ENCODE results near the gene CUL3. TPM values are rescaled to one million over a fixed set of nuclear protein-coding genes. Genes with fewer than 3 reads are reported as not detected.

Gene CUL3
- total and polyA plus RNA-seq, 2 of the 8 experiments (the other 6 are each of a cell fraction or from before 2014, with no cell fraction given), result 28.5 to 113 TPM

DNA sequence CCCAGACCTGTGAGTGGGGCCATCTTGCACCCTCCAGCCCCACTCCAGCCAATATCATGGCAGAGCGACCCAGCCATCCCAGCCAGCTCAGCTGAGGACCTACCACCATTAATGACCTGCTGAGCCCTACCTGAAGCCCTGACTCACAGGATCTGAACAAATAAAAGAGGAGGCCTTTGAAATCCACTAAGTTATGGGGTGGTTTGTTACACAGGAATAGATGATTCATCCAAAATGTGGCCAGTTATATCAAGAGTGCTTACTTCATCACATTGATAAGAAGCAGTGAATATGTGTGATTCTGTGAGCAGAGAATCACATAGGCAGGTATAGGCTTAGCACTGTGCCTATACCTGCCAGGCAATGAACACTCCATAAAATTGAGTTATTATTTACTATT lies 148.5 kb downstream of the CUL3 start:
- POLR2A ChIA-PET (ENCODE audit: partially characterized antibody), result no interaction called here
- no peak overlapping the region for H2AFZ ChIP-seq (ENCODE audit: low read length)
- H2BK120ac ChIP-seq (replicated peaks; ENCODE audit: low read depth, low read length), result no peak overlapping the region
- no peak overlapping the region for H3K23ac ChIP-seq (ENCODE audit: insufficient read length)
- H3K27ac ChIP-seq (ENCODE audit: low read depth, low read length), result no peak overlapping the region
- no peak overlapping the region for H3K9ac ChIP-seq (replicated peaks in 1 of 4; ENCODE audit: extremely low read depth in 1 of 4, low read depth in 3 of 4, low read length in 3 of 4)
- H2BK15ac ChIP-seq (ENCODE audit: low read length), result no peak overlapping the region; the same call in 1 of the 2 replicates
- no peak overlapping the region for H2BK5ac ChIP-seq (ENCODE audit: low read depth, low read length)
- WGBS, 2 experiments (ENCODE audit: extremely low coverage in 1 of 2, insufficient coverage in 1 of 2, insufficient read length in 1 of 2, insufficient replicate concordance in 2 of 2, low coverage in 1 of 2, low lambda C conversion rate in 2 of 2, missing lambda C conversion rate in 1 of 2), result 100% methylated on average over 1 of the region's 1 CpG; no CpG with 5 or more reads in 1 of the 2 experiments
- H3K79me2 ChIP-seq (ENCODE audit: control insufficient read depth in 1 of 2, insufficient read depth in 2 of 2, low read length in 2 of 2), result no peaks in the 10 kb centered on the region
- peaks cover 1 to 7% (median 3%) of the 10 kb centered on the region in 4 experiments; a peak in 4 of 7 replicates for H3K4me1 ChIP-seq (replicated peaks in 1 of 4; ENCODE audit: control insufficient read depth in 3 of 4, insufficient read depth in 4 of 4, low read length in 3 of 4)
- no peak overlapping the region for H2AK5ac ChIP-seq (ENCODE audit: low read depth, low read length)
- no peaks in the 10 kb centered on the region for H3K23me2 ChIP-seq (ENCODE audit: low read depth, low read length)
- FAIRE-seq (no peak), DNase-seq (ENCODE audit: low read depth in 1 of 2, low spot score in 2 of 2) (no peak)
- no peak for TF ChIP-seq EZH2 (IDR thresholded peaks at IDR 0.05; ENCODE audit: low read depth, low read length, severe bottlenecking)
- no peak for TF ChIP-seq TBP (IDR thresholded peaks at IDR 0.05; ENCODE audit: low read depth, low read length)
- no peak for TF ChIP-seq CHD1 (IDR thresholded peaks at IDR 0.05; ENCODE audit: low read depth, low read length)
- no peak for TF ChIP-seq TAF1 (IDR thresholded peaks at IDR 0.05; ENCODE audit: low read depth, low read length)
- no peak for TF ChIP-seq FOSL1 (IDR thresholded peaks at IDR 0.05; ENCODE audit: insufficient read depth, low read depth, low read length)
- TF ChIP-seq POLR2AphosphoS5 (IDR thresholded peaks at IDR 0.05; ENCODE audit: low read depth, low read length), result no peak
- no peak for TF ChIP-seq JUN (IDR thresholded peaks at IDR 0.05; ENCODE audit: low read depth, low read length)
- no peak for TF ChIP-seq GABPA (IDR thresholded peaks at IDR 0.05; ENCODE audit: borderline replicate concordance, insufficient read depth, low read length)
- no peak for TF ChIP-seq BCL11A (IDR thresholded peaks at IDR 0.05; ENCODE audit: low read depth in 2 of 2, low read length in 2 of 2)
- TF ChIP-seq CBX8 (IDR thresholded peaks at IDR 0.05; ENCODE audit: borderline replicate concordance, low read depth, low read length), result no peak
- TF ChIP-seq ZNF274 (IDR thresholded peaks at IDR 0.05; ENCODE audit: borderline replicate concordance, extremely low read depth, low read length), result no peak
- H3K36me3 ChIP-seq (ENCODE audit: control insufficient read depth in 2 of 4, insufficient read depth in 4 of 4, low read length in 3 of 4), result no peaks in the 10 kb centered on the region
- H3K4me2 ChIP-seq (ENCODE audit: insufficient read depth in 1 of 2, low read depth in 2 of 2, low read length in 2 of 2), result no peak overlapping the region
- H3K14ac ChIP-seq (ENCODE audit: insufficient read length), result no peak overlapping the region
- H3K27me3 ChIP-seq (replicated peaks in 1 of 4; ENCODE audit: control insufficient read depth in 3 of 4, extremely low read depth in 1 of 4, insufficient read depth in 3 of 4, low read length in 3 of 4), result no peaks in the 10 kb centered on the region
- H4K91ac ChIP-seq (replicated peaks; ENCODE audit: insufficient read length, low read length), result no peak overlapping the region
- CTCF ChIA-PET (ENCODE audit: partially characterized antibody), result interaction anchor here (1.4 kb wide), 1 partner anchor 13 kb away, joined by 3 read pairs; no protein-coding TSS in a partner anchor
- no peak overlapping the region for H3K56ac ChIP-seq (replicated peaks; ENCODE audit: insufficient read length, low read depth, low read length)
- no peaks in the 10 kb centered on the region for H4K20me1 ChIP-seq (replicated peaks in 1 of 2; ENCODE audit: control insufficient read depth in 1 of 2, insufficient read depth in 2 of 2, low read length in 2 of 2)
- no peak overlapping the region; the same call in 1 of the 2 replicates for H3K18ac ChIP-seq (ENCODE audit: extremely low read depth, low read length)
- no peaks in the 10 kb centered on the region for H3K79me1 ChIP-seq (ENCODE audit: low read depth, low read length)
- no peak overlapping the region for H2BK20ac ChIP-seq (ENCODE audit: low read length)
- H2BK12ac ChIP-seq (ENCODE audit: low read depth, low read length), result peak overlapping the region; percentile 88; the same call in 1 of the 2 replicates
- H3K9me3 ChIP-seq (ENCODE audit: insufficient read depth in 2 of 2, low read depth in 1 of 2, low read length in 1 of 2), result peaks cover 0 to 2% of the 10 kb centered on the region in 2 experiments; a peak in 1 of 4 replicates
- no peak overlapping the region for H4K8ac ChIP-seq (ENCODE audit: extremely low read depth, insufficient read depth, low read length)
- no peak overlapping the region for H3K4me3 ChIP-seq (ENCODE audit: extremely low read depth in 1 of 4, insufficient read depth in 2 of 4, low read depth in 3 of 4, low read length in 4 of 4)
- H3K4ac ChIP-seq (replicated peaks; ENCODE audit: insufficient read length, low read depth, low read length), result no peak overlapping the region
- no peak overlapping the region for H4K5ac ChIP-seq (ENCODE audit: insufficient read length, low read depth, low read length)

All from H1 (cell line).